Measurements from ENCODE around the gene THSD4.

THSD4 gene

DNA sequence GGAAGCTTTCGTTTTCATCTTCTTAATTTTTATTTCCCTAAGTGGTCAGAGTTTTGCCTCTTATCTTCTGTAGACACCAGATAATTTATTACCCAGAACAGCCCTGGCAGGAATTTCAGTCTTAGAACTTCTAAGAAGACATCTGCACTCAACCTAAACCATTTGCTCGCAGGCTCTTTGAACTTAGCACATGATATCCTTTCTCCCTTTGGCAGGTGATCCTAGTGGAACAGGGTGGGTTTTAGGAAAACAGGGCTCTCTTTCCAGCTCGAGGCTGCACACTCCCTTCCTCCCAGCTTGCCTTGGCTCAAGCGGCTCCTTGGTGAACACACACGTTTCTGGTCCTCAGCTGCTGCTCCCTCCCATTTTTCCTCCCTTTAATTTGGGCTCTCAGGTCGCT is 116.5 kb downstream of the THSD4 start:
- Histone ChIP-seq H3K79me2 (ENCODE audit: low read length) (no peaks in the 10 kb centered on the region), H3K4me2 (ENCODE audit: low read length) (no peak overlapping the region), H3K27ac (ENCODE audit: low read length) (no peak overlapping the region), H3K27me3 (ENCODE audit: low read depth, low read length) (peaks cover 41% of the 10 kb centered on the region), H3K4me3 (ENCODE audit: low read length) (no peak overlapping the region), H2AFZ (ENCODE audit: low read depth, low read length) (no peak overlapping the region), H3K9me3 (ENCODE audit: insufficient read depth, low read length) (no peaks in the 10 kb centered on the region), H3K36me3 (replicated peaks; ENCODE audit: low read depth, low read length) (no peaks in the 10 kb centered on the region), H3K4me1 (ENCODE audit: low read length) (no peaks in the 10 kb centered on the region), H3K9ac (ENCODE audit: low read length) (no peak overlapping the region), H4K20me1 (ENCODE audit: insufficient read depth, low read length) (no peaks in the 10 kb centered on the region)
- TF ChIP-seq EZH2phosphoT487 (IDR thresholded peaks at IDR 0.05; ENCODE audit: low read depth), result no peak
- TF ChIP-seq, protein P1, sequence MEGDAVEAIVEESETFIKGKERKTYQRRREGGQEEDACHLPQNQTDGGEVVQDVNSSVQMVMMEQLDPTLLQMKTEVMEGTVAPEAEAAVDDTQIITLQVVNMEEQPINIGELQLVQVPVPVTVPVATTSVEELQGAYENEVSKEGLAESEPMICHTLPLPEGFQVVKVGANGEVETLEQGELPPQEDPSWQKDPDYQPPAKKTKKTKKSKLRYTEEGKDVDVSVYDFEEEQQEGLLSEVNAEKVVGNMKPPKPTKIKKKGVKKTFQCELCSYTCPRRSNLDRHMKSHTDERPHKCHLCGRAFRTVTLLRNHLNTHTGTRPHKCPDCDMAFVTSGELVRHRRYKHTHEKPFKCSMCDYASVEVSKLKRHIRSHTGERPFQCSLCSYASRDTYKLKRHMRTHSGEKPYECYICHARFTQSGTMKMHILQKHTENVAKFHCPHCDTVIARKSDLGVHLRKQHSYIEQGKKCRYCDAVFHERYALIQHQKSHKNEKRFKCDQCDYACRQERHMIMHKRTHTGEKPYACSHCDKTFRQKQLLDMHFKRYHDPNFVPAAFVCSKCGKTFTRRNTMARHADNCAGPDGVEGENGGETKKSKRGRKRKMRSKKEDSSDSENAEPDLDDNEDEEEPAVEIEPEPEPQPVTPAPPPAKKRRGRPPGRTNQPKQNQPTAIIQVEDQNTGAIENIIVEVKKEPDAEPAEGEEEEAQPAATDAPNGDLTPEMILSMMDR (IDR thresholded peaks at IDR 0.05; ENCODE audit: low read depth, low read length), result no peak

DNA sequence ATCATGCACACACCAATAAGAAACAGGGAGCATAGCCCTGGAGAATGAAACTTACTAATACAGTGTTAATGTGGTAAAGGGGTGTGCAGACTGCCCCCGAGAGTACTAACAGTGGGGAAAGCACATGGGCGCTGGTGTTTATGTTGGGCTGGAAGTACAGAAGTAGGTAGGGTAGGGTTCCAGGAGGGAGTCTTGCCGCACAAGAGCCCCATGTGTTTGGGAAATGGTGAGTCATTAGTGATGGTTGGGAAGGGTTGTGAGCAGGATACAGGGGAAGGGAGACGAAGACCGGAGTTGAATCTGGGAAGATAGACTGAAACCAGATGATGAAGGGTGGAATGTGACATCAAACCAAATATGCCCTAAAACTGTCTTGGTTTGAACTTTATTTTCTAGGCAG is 117.1 kb downstream of the THSD4 start:
- no peak overlapping the region for H3K27ac ChIP-seq (ENCODE audit: low read length)
- H3K4me1 ChIP-seq (ENCODE audit: low read length), result no peaks in the 10 kb centered on the region
- H3K9ac ChIP-seq (ENCODE audit: low read length), result no peak overlapping the region
- no peak overlapping the region for H3K4me2 ChIP-seq (ENCODE audit: low read length)
- H3K9me3 ChIP-seq (ENCODE audit: insufficient read depth, low read length), result no peaks in the 10 kb centered on the region
- no peaks in the 10 kb centered on the region for H3K79me2 ChIP-seq (ENCODE audit: low read length)
- H3K36me3 ChIP-seq (replicated peaks; ENCODE audit: low read depth, low read length), result no peaks in the 10 kb centered on the region
- TF ChIP-seq EZH2phosphoT487 (IDR thresholded peaks at IDR 0.05; ENCODE audit: low read depth), result no peak
- TF ChIP-seq, protein P1 (IDR thresholded peaks at IDR 0.05; ENCODE audit: low read depth, low read length), result no peak
- H3K4me3 ChIP-seq (ENCODE audit: low read length), result no peak overlapping the region
- H2AFZ ChIP-seq (ENCODE audit: low read depth, low read length), result no peak overlapping the region
- peaks cover 41% of the 10 kb centered on the region for H3K27me3 ChIP-seq (ENCODE audit: low read depth, low read length)
- H4K20me1 ChIP-seq (ENCODE audit: insufficient read depth, low read length), result no peaks in the 10 kb centered on the region

DNA sequence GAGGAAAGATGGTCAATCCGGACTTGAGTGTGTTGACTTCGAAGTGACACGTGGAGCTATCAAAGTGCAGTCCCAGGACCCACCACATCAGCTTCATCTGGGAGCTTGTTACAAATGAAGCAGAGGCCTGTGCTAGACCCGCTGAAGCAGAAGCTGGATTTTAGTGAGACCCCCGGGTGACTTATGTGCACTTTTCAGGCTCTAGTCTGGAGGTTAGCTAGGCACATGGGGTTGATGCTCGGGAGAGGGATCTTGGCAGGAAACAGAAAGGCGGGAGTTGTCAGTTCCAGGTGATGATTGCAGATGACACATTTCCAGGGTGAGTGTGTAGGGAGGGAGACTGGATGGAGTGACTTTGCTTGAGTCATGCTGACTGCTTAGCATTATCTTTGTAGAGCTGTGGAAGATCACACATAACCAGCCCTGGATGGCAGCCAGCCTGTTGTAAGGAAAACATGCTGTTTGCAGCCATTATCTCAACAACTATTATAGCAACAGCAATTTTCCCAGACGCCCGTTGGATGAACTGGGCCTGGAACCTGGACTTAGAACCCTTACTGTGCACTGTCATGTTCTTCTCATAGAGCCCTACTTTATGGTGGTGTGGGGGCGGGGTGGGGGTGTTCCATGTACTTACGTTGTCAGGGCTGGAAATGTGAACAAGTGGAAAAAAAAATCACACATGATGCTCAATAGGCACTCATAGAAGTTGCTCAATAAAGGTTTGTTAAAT is 122.4 kb downstream of the THSD4 start:
- Histone ChIP-seq H3K79me2 (ENCODE audit: low read length) (no peaks in the 10 kb centered on the region), H2AFZ (ENCODE audit: low read depth, low read length) (no peak overlapping the region), H3K4me3 (ENCODE audit: low read length) (no peak overlapping the region), H3K9ac (ENCODE audit: low read length) (no peak overlapping the region), H3K4me1 (ENCODE audit: low read length) (no peaks in the 10 kb centered on the region), H4K20me1 (ENCODE audit: insufficient read depth, low read length) (no peaks in the 10 kb centered on the region), H3K9me3 (ENCODE audit: insufficient read depth, low read length) (no peaks in the 10 kb centered on the region), H3K36me3 (replicated peaks; ENCODE audit: low read depth, low read length) (no peaks in the 10 kb centered on the region), H3K4me2 (ENCODE audit: low read length) (no peak overlapping the region), H3K27me3 (ENCODE audit: low read depth, low read length) (peaks cover 16% of the 10 kb centered on the region; the same call in 1 of the 2 replicates), H3K27ac (ENCODE audit: low read length) (no peak overlapping the region)
- TF ChIP-seq EZH2phosphoT487 (IDR thresholded peaks at IDR 0.05; ENCODE audit: low read depth), result no peak
- TF ChIP-seq, protein P1 (IDR thresholded peaks at IDR 0.05; ENCODE audit: low read depth, low read length), result no peak

DNA sequence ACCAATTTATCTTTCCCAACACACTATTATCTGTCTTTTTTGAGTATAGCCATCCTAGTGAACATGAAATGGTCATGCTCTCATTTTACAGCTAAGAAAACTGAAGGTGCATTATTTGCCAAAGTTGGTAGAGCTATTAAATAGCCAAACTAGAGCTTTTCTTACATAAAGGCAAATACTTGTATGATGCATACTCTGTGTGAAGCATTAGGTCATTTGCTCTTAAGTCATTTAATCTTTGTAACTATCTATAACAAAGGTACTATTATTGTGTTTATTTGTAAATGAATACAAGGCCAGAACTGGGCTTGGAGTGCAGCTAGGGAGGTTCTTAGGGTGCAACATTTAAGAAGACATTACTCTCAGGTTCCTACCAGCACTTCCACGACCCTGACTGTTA is 123.7 kb downstream of the THSD4 start:
- Histone ChIP-seq H3K4me1 (ENCODE audit: low read length) (no peaks in the 10 kb centered on the region), H4K20me1 (ENCODE audit: insufficient read depth, low read length) (no peaks in the 10 kb centered on the region), H3K9ac (ENCODE audit: low read length) (no peak overlapping the region), H3K4me3 (ENCODE audit: low read length) (no peak overlapping the region), H2AFZ (ENCODE audit: low read depth, low read length) (no peak overlapping the region), H3K9me3 (ENCODE audit: insufficient read depth, low read length) (no peaks in the 10 kb centered on the region), H3K79me2 (ENCODE audit: low read length) (no peaks in the 10 kb centered on the region), H3K36me3 (replicated peaks; ENCODE audit: low read depth, low read length) (no peaks in the 10 kb centered on the region), H3K4me2 (ENCODE audit: low read length) (no peak overlapping the region), H3K27ac (ENCODE audit: low read length) (no peak overlapping the region), H3K27me3 (ENCODE audit: low read depth, low read length) (0 out of 2 replicates have a peak, but pooled peaks cover 6% of the 10 kb centered on the region)
- TF ChIP-seq, protein P1 (IDR thresholded peaks at IDR 0.05; ENCODE audit: low read depth, low read length), result no peak
- no peak for TF ChIP-seq EZH2phosphoT487 (IDR thresholded peaks at IDR 0.05; ENCODE audit: low read depth)

Data from OCI-LY3 (cell line).